Left renal cortex interstitium (tissue), 4 donors: ENCODE results near the gene LIN9. TPM values are rescaled to one million over a fixed set of nuclear protein-coding genes. Genes with fewer than 3 reads are reported as not detected.
"Not testable (repeated sequence)": the region's sequence is repeated elsewhere in the genome, so short reads cannot be mapped to it uniquely, and the experiment has no call there.

ENCODE experiments used
- DNase-seq, 4 donors: peaks; one replicate each; pipeline ENCODE4 v3.0.0-alpha.2; 2013; ENCODE audit warnings: low read depth in 4 of 4, low spot score in 2 of 4, missing footprints in 1 of 4
- polyA plus RNA-seq, 4 donors: library from polyadenylated mRNA; unstranded; fragments of 120-200 nt; gene quantifications; one replicate each; pipeline ENCODE4 v1.2.1, GENCODE V29; 2013; ENCODE audit not compliant: insufficient read length in 4 of 4

LIN9 gene
- polyA plus RNA-seq: 10 to 100 TPM in 3 of 4 donors, 1 to 10 TPM in 1; 9.8 to 11.5 (median 10.9) TPM

- DNase-seq: peak; percentile 67 to 87 (median 77)
Measured at GRCh38 chr1:226308723-226309397, at the start of gene LIN9. Gene LIN9, minus strand, starts transcription at chr1:226309164. Its CDS starts 25 bp downstream, at chr1:226309139.

GRCh38 chr1:226357416-226357815 is 48.5 kb upstream of the LIN9 start:
- DNase-seq: no peak

- DNase-seq: no peak
Measured at GRCh38 chr1:226355669-226356551, 46.9 kb upstream of the LIN9 start.

- no peak for DNase-seq
Measured at GRCh38 chr1:226355016-226355415, 46.1 kb upstream of the LIN9 start.

GRCh38 chr1:226353698-226354525 is 44.9 kb upstream of the LIN9 start:
- no peak for DNase-seq

GRCh38 chr1:226351709-226352108 is 42.7 kb upstream of the LIN9 start:
- no peak for DNase-seq

- DNase-seq: no peak
Measured at GRCh38 chr1:226350519-226350865, 41.5 kb upstream of the LIN9 start.

GRCh38 chr1:226349801-226350518 is 41.0 kb upstream of the LIN9 start:
- no peak for DNase-seq

GRCh38 chr1:226349081-226349480 is 40.1 kb upstream of the LIN9 start:
- no peak for DNase-seq

GRCh38 chr1:226344441-226345259 is 35.7 kb upstream of the LIN9 start:
- DNase-seq: no peak

- no peak for DNase-seq
Measured at GRCh38 chr1:226342656-226343055, 33.7 kb upstream of the LIN9 start.

- not testable (repeated sequence) for DNase-seq
Measured at GRCh38 chr1:226340111-226340510, 31.1 kb upstream of the LIN9 start.

- no peak for DNase-seq
Measured at GRCh38 chr1:226337276-226337875, 28.4 kb upstream of the LIN9 start.

GRCh38 chr1:226335661-226336060 is 26.7 kb upstream of the LIN9 start:
- no peak for DNase-seq

GRCh38 chr1:226332947-226333346 is 24.0 kb upstream of the LIN9 start:
- no peak for DNase-seq

GRCh38 chr1:226329237-226329636 is 20.3 kb upstream of the LIN9 start:
- DNase-seq: no peak

- no peak for DNase-seq
Measured at GRCh38 chr1:226327761-226328162, 18.8 kb upstream of the LIN9 start.

GRCh38 chr1:226325178-226325577 is 16.2 kb upstream of the LIN9 start:
- no peak for DNase-seq

- no peak for DNase-seq
Measured at GRCh38 chr1:226324479-226324878, 15.5 kb upstream of the LIN9 start.
